ENCODE results near the gene CCDC169.
"Not testable (repeated sequence)": the region's sequence is repeated elsewhere in the genome, so short reads cannot be mapped to it uniquely, and the experiment has no call there.

CCDC169 gene

DNA sequence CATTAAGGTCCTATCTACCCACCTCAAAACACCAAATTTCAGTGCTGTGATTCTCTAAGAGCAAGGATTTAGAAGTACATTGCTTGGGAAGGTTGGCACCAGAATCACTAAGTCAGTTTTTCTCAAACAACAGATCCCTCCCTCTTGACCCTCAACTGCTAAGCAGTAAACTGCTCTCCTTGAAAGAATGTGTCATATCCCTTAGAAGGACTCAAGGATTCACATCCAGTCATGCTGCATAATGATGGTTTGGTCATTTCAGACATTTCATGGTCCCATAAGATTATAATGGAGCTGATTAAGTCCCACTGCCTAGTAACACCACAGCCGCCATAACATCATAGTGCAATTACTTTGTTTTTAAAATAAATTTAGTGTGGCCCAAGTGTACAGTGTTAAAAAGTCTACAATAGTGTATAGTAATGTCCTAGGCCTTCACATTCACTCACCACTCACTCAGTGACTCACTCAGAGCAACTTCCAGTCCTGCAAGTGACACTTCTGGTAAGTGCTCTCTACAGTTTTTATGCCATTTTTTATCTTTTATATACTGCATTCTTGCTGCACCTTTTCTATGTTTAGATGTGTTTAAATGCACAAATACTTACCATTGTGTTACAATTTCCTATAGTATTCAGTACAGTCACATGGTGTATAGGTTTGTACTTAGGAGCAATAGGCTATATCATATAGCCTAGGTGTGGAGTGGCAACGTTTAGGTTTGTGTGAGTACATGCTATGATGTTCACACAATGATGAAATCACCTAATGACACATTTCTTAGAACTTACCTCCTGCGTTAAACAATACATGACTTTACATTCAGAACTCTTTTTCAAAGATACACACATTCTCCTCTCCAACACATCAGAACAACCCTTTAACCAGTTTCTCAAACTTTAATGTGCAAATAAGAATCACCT lies 15.7 kb upstream of the CCDC169 start:
- DNase-seq, result no peak

DNA sequence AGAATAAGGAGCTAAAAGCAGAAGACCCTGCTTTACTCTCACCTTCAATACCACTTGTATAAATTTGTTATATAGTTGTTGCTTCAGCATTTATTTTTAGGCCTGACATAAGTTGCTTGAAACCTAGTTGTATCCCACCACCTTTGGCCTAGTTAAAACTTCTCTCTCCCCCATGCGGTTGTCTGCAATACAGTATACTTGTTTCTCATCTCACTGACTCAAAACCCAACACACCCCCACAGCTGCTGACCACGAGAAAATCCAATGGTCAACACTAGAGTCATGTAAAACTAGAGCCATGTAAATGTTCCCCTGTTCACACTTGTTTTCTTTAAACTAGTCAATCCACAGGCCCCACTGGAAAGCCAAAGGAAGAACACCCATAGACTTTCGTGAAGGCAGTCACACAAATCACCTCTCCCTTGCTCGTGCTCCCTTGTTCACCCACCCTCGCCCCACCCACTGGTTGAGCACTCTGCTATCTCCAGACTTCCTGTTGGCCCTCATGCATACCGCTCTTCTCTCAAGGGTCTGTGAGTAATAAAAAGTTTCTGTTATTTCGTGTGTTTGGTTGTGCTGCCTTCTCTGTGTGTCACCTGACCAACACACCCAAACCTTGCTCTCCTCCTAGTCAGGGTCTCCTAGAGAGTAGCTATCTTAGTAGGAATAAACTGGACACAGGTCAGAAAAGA lies 12.9 kb upstream of the CCDC169 start:
- no peak for DNase-seq

GRCh38 chr13:36302289-36302688 lies 4.7 kb upstream of the CCDC169 start:
- no peak for DNase-seq

DNA sequence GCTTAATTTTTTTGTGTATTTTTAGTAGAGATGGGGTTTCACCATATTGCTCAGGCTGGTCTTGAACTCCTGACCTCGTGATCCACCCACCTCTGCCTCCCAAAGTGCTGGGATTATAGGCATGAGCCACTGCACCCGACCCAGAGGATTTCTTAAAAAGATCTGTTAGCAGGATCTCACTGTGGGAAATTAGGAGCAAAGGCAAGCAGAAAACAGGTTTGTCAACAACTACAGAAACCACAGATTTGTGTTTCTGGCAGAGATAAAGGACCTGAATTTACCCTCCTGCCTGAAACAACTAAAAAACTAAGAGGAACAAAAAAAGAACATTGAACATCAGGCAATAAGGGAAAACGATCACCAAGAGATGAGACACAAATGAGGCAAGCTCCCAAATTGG lies 1.9 kb upstream of the CCDC169 start:
- not testable (repeated sequence) for DNase-seq

DNA sequence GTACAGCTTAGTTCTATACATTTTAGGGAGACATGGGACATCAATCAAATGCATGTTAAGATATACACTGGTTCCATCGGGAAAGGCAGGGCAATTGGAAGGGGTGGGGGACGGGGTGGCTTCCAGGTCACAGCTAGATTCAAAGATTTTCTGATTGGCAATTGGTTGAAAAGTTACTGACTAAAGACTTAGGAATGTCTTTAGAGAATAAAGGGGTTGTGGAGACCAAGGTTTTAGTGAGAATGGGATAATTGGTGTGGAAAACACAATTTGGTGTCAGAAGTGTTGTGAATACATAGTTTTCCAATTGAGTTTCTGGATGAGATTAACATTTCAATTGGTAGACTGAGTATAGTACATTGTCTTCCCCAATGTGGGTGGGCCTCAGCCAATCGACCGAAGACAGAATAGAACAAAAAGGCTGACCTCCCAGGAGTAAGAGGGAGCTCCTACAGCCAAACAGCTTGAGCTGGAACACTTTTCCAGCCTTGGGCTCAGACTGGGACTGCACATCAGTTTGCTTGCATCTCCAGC lies 988 bp upstream of the CCDC169 start:
- DNase-seq, result no peak

DNA sequence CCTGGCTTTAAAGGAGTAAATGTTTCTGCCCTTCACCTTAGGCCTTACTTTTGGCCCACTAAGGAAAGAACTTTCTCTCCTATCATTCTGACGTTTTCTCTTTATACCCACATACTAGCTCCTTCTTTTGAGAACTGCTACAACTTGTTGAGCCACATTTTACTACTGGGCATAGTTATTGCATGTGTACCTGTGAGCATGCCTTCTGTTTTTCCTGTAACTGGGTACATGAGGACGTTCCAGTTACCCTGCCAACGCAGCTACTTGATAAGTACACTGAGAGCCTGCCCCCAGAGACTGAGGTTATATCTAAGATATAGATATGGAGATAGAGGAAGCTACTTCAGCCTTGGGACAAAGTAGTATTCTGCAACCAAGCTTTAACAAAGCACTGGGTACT lies 3.5 kb downstream of the CCDC169 start:
- DNase-seq, result no peak

GRCh38 chr13:36293497-36293896 lies 4.1 kb downstream of the CCDC169 start:
- no peak for DNase-seq

GRCh38 chr13:36288794-36289391 lies 8.7 kb downstream of the CCDC169 start:
- DNase-seq, result no peak

GRCh38 chr13:36286006-36286405 lies 11.6 kb downstream of the CCDC169 start:
- no peak for DNase-seq

DNA sequence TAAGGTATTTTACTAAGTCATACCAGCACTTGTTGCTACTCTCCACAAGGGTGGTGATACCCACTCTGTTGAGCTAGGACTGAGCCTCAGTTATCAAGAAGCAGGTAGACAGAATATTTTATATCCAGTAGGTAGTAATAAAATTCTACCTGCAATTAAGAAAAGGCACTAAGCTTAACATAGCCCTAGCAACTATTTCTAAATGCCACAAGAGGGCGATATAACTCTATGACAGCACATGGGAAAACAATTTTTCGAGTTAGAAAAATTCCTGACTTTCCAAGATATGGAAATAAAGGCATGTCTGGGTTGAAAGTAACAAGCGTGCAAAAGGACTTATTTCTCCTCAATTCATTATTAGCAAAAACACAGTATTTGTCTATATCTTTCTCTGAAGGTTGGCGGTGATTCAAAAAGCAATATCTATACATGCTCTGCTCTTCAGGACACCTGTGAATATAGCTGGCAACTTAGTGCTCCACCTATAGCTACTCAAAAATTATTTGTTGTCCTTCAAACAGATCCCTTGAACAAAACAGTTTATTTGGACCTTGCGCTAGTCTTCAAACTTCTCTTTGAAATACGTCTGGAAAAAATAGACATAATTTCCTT lies 14.7 kb downstream of the CCDC169 start:
- DNase-seq, result no peak

- no peak for DNase-seq
Measured at GRCh38 chr13:36275190-36276002, 22.2 kb downstream of the CCDC169 start.

- DNase-seq, result no peak
Measured at GRCh38 chr13:36273431-36273830, 24.2 kb downstream of the CCDC169 start.

DNA sequence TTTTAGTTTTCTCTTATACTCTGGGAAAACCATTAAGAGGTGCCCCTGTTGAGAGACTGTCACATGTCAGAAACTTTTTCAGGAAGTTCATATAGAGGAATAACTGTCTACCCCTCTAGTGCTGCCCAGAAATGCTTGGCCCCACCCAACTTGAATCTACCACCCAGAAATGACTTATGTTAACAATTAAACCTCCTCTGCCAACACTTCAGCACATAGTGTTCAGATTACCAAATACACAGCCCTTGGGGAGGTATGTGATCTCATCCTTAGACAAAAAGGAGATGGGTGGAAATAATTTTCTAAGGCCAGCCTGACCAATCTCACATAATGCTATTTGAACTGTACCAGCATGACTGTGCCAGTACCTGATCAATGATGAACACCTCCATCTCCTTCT lies 35.6 kb downstream of the CCDC169 start:
- DNase-seq, result no peak

DNA sequence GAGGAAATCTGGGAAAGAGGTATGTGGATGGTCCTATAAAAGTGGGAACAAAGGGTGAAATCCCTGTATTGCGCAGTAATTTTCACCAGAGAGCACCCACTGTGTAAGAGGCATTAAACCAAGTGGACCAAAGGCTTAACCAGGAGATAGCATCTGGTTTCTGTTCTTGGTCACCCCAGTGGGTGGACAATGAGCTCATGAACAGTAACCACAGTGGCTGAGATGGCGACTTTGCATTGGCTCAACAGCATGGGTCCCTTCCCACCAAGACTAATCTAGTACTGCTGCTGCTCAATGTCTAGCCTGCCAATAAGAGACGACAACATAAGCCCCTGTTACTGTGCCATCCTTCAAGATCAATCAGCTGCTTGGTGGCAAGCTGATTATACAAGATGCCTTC lies 36.6 kb downstream of the CCDC169 start:
- DNase-seq, result no peak

- DNase-seq, result no peak
Measured at GRCh38 chr13:36259361-36260137, 38.1 kb downstream of the CCDC169 start.

- no peak for DNase-seq
Measured at GRCh38 chr13:36258831-36259230, 38.8 kb downstream of the CCDC169 start.

DNA sequence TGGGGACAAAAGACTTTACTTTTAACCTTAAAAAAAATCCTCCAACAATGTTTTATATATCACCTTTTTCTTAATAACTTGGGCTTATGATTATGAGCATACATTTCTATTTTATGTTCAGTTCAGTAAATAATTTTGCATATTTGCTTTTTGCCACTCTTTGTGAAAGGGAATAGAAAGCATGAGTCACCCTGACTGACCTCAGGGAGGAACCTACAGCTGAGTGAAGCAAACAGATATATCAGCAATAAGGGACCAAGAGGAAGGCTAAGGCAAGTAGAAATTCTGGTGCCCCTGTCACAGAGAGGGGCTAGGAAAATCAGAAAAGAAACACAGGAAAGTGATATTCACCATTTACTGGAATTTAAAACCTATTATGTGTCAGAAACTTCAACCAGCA lies 46.1 kb downstream of the CCDC169 start:
- no peak for DNase-seq

GRCh38 chr13:36251017-36251416 lies 46.6 kb downstream of the CCDC169 start:
- DNase-seq, result no peak

DNA sequence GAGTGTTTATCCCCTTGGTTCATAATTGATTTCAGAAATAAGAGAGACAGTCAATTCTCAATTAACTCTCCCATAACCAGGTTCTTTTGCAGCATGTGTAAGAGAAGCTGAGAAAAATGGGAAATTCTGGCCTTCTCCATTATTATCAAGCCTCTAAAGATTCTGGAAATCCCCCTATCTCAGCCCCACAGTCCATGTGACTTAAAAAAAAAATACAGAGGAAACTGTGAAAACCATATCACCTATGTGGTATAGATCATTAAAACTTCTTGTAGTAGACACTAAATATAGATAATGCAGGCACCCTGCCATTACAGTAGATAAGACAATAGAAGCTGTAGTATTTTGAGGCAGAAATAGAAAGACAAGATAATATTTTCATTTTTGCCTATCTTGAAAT lies 48.9 kb downstream of the CCDC169 start:
- DNase-seq, result no peak

- DNase-seq, result no peak
Measured at GRCh38 chr13:36244990-36245389, 52.6 kb downstream of the CCDC169 start.

GRCh38 chr13:36244073-36244472 lies 53.5 kb downstream of the CCDC169 start:
- no peak for DNase-seq
